Germinal center (tissue), 1 donor: Measurements from ENCODE around the gene DNAJB2.

Experiments used
- DNase-seq: peaks from one replicate; pipeline ENCODE4 v3.0.0; 2012; ENCODE audit warnings: mixed read lengths, low spot score

Gene DNAJB2

DNA sequence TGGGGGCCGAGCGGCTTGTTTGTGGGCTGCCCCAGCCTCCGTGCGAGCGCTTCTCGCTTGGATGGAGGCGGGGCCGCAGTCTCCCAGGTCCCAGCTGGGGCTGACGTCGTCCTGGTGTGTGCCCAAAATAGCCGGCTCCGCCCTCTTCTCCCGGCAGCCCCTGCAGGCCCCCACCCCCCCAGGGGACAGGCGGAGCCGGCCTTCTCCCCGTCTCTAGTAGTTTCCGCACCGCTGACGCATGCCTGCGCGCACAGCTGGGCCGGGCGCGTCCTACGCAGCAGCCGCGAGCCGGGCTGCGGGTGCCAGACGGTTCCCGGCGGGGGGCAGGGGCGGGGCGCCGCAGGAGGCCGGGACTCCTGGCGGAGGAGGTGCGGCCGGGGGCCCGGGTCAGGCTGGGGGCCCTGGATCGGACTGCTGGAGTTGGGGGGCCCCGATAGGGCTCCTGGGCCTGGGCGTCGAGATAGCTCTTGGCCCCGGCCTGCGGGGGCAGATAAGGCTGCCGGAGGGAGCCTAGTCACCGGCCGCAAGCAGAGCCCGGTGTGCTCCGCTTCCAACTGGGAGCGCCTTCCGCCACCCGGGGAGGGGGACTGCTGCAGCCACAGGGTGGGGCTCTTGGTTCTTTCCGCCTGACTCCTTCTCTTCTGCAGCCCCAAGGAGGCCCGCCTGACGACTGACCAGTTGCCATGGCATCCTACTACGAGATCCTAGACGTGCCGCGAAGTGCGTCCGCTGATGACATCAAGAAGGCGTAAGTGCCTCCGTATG lies at the start of gene DNAJB2:
Gene DNAJB2 (plus strand): TSS at position 216 of the 765 bp plus-strand sequence. CDS start 468 bp downstream, at position 684.
- peak; percentile 99 for DNase-seq

GRCh38 chr2:219230059-219230540 lies 49.1 kb upstream of the DNAJB2 start:
- DNase-seq = peak; percentile 58

GRCh38 chr2:219234331-219234730 lies 44.8 kb upstream of the DNAJB2 start:
- DNase-seq = no peak

DNA sequence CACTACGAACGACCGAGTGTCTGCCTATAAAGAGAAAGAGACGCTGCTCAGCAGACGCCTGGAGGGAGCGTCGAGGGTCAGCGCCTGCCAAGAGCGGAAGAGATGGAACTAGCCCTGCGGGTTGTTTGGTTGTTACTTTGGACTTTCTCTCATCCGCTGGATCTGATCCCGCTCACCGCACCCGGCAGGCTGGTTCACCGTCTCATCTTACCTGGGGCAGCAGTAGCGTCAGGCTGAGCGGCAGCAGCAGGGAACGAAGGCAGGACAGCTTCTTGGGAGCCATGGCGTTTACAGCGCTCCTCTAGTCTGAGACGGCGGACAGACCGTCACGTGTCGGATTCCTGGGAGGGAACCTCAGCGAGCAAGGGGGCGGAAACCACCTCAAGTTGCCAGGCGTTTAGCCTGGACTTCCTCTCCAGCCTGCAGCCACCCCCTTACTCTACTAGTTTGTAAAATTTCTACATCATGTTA lies 35.8 kb upstream of the DNAJB2 start:
- DNase-seq = no peak

DNA sequence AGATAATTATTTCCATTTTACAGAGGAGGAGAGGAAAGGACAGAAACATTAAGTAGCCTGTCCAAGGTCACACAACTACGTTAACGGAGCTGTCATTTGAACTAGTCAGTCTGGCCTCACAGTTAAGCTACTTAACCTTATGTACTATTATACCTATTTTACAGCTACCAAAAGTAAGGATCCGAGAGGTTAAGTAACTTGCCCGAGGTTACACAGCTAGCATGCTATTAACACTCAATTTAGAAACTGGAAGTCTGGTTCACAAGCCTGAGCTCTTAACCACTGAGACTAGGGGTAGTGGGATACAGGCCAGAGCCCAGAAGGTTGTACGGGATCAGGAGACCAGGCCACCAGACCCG lies 34.4 kb upstream of the DNAJB2 start:
- no peak for DNase-seq

GRCh38 chr2:219245148-219245898 lies 33.8 kb upstream of the DNAJB2 start, which contains the start of the genes GLB1L and STK16:
Gene GLB1L (minus strand): TSS chr2:219245444. CDS start chr2:219243573, 1,871 bp downstream.
Gene STK16 (plus strand): TSS chr2:219245479. CDS start chr2:219246000, 521 bp downstream.
- DNase-seq = peak; percentile 88

DNA sequence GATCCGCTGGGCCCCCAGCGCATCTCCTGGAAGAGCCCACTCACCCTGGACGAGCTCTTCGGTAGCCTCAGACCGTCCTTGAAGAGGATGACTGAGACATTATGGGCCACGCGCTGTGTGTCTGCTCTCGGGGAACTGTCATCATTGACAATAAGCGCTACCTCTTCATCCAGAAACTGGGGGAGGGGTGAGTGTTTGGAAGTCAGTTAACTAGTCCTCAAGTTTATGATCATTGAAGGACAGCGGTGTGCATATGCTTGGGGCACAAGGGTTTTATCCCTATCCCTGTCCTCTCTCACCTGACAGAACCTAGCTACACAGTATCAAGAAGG lies 33.3 kb upstream of the DNAJB2 start:
- no peak for DNase-seq

DNA sequence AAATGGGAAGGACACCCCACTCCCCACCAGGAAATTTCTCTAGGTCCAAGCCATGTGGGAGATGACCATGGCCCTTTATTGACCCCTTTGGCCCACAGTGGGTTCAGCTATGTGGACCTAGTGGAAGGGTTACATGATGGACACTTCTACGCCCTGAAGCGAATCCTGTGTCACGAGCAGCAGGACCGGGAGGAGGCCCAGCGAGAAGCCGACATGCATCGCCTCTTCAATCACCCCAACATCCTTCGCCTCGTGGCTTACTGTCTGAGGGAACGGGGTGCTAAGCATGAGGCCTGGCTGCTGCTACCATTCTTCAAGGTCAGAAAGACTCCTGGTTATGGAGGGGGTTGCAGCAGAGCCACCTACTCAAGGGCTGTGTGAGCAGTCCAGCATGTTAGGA lies 32.6 kb upstream of the DNAJB2 start:
- DNase-seq = no peak

GRCh38 chr2:219247678-219248642 lies 31.2 kb upstream of the DNAJB2 start:
- DNase-seq = peak; percentile 43

GRCh38 chr2:219248845-219249202 lies 30.3 kb upstream of the DNAJB2 start:
- DNase-seq = no peak

GRCh38 chr2:219249203-219249980 lies 29.8 kb upstream of the DNAJB2 start:
- peak; percentile 54 for DNase-seq

DNA sequence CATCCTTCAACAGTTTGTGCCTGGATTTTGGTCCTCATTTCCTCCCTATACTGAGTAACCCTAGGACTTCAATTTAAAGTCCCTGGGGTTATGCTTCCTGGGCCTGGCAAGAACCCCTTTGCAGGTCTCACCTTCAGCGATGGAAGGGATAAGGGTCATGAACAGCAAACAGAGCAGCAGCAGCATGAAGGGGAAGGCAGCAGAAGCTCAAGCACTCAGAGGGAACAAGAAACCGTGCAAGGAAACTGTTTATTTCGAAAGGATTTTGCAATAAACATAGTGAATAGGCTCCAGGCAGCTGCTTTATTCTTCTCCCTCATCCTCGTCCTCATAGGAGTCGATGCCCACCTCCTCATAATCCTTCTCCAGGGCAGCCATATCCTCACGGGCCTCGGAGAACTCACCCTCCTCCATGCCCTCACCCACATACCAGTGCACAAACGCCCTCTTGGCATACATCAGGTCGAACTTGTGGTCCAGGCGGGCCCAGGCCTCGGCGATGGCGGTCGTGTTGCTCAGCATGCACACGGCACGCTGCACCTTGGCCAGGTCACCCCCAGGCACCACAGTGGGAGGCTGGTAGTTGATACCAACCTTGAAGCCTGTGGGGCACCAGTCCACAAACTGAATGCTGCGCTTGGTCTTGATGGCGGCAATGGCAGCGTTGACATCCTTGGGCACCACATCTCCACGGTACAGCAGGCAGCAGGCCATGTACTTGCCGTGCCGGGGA lies 29.0 kb upstream of the DNAJB2 start:
- DNase-seq = no peak

- DNase-seq = no peak
Observed at GRCh38 chr2:219251656-219252055, 27.5 kb upstream of the DNAJB2 start.

- no peak for DNase-seq
Observed at GRCh38 chr2:219252084-219252483, 27.1 kb upstream of the DNAJB2 start.

GRCh38 chr2:219252570-219252899 lies 26.6 kb upstream of the DNAJB2 start:
- no peak for DNase-seq

- peak; percentile 50 for DNase-seq
Observed at GRCh38 chr2:219252900-219253752, 26.0 kb upstream of the DNAJB2 start, which contains the start of gene TUBA4B. Gene TUBA4B (plus strand): TSS chr2:219253243. CDS start chr2:219253408, 165 bp downstream.

DNA sequence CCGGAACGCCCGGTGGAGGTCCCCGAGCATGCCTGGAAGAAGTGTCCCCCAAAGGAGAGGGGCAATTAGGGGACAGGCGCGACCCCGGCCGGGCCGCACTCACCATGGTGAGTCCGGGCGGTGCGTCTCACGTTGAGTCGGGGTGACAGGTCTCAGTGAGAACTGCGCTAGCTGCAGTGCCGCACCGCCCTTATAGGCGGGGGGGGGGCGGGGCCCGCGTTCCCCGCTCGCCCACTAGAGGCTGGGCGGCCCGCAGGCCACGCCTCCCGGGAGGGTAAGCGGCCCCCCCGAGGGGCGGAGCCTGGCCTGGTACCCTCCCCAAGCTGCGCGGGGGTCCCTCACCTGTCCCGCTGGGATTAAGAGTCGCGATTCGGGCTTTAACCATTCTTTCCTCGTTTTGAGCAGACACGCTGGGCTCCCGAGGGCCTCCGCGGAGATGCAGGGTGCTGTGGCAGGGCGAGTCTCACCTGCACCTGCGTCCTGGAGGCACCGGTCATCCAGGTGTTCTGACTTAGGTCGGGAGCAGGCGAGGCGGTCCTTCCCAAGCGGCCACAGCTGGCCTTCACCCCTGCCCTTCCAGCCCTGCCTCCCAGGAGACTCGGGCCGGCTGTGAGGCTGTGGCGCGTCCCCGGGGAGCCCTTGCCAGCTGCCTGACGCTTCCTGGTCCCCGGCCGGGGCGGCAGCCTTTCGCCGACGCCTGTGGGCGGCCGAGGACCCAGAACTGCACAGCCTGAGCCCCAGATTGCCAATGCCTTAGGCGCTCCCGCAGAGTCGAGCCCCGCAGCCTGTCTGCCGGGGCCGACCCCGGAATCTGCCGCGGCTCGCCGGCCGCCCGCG lies 25.2 kb upstream of the DNAJB2 start, which contains the start of gene TUBA4A:
Gene TUBA4A (minus strand): TSS at position 166 of the 837 bp plus-strand sequence. CDS start 60 bp downstream, at position 106.
- peak; percentile 97 for DNase-seq

DNA sequence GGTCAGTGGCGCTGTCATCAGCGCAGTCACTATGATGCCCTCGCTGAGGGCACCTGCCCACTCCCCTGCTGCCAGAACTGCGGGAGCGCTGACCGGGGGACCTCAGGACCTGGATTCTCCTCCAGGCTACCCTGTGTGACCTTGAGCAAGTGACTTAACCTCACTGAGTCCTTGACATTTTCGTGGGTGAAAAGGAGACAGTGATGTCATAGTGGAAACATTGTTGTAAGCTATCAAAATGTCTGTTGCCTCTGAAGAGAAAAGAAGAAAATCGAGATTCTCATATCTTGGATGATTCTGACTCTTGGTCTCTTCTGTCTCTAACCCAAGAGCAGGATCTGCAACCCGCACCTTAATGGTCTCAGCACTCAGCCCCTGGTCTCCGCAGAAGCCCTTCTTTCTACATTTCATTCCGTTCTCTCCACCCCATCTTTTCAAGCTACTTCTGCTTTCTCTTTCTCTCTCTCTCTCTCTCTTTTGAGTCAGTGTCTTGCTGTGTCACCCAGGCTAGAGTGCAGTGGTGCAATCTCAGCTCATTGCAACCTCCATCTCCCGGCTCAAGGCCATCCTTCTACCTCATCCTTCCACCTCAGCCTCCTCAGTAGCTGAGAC lies 24.5 kb upstream of the DNAJB2 start:
- peak; percentile 66 for DNase-seq
